ENCODE results near the gene PXYLP1.
"Not testable (repeated sequence)": the region's sequence is repeated elsewhere in the genome, so short reads cannot be mapped to it uniquely, and the experiment has no call there.

PXYLP1 gene

GRCh38 chr3:141201122-141201521 lies 30.5 kb upstream of the PXYLP1 start:
- H3K9me2 ChIP-seq (replicated peaks; ENCODE audit: control insufficient read depth, low read length) = no peaks in the 10 kb centered on the region
- H4K20me1 ChIP-seq (ENCODE audit: control insufficient read depth, insufficient read depth, low read depth, low read length) = no peaks in the 10 kb centered on the region
- no peak overlapping the region for H3K4me3 ChIP-seq (ENCODE audit: low read length)
- no peaks in the 10 kb centered on the region for H3K79me2 ChIP-seq (ENCODE audit: control insufficient read depth, low read length)
- no peak overlapping the region for H3K4me2 ChIP-seq (ENCODE audit: low read length)
- TF ChIP-seq CTCF (IDR thresholded peaks at IDR 0.05; ENCODE audit: low read depth, low read length, poor library complexity, severe bottlenecking) (no peak), EZH2phosphoT487 (IDR thresholded peaks at IDR 0.05; ENCODE audit: borderline replicate concordance, low read length) (no peak)
- H3F3A ChIP-seq (ENCODE audit: control insufficient read depth, insufficient read depth) = no peaks in the 10 kb centered on the region
- H3K9me3 ChIP-seq (ENCODE audit: control insufficient read depth, insufficient read depth, low read length) = no peaks in the 10 kb centered on the region
- no peak overlapping the region for H3K27ac ChIP-seq (ENCODE audit: low read depth, low read length)
- no peaks in the 10 kb centered on the region for H3K4me1 ChIP-seq (ENCODE audit: control insufficient read depth, low read length)
- H3K27me3 ChIP-seq (ENCODE audit: control insufficient read depth, low read length) = peaks cover 32% of the 10 kb centered on the region
- no peaks in the 10 kb centered on the region for H3K36me3 ChIP-seq (ENCODE audit: control insufficient read depth, low read length)

- Histone ChIP-seq H4K20me1 (ENCODE audit: control insufficient read depth, insufficient read depth, low read depth, low read length) (no peaks in the 10 kb centered on the region), H3K27ac (ENCODE audit: low read depth, low read length) (no peak overlapping the region), H3K79me2 (ENCODE audit: control insufficient read depth, low read length) (no peaks in the 10 kb centered on the region), H3K4me2 (ENCODE audit: low read length) (no peak overlapping the region), H3K4me3 (ENCODE audit: low read length) (no peak overlapping the region), H3K27me3 (ENCODE audit: control insufficient read depth, low read length) (peaks cover 18% of the 10 kb centered on the region), H3F3A (ENCODE audit: control insufficient read depth, insufficient read depth) (no peaks in the 10 kb centered on the region), H3K4me1 (ENCODE audit: control insufficient read depth, low read length) (no peaks in the 10 kb centered on the region), H3K36me3 (ENCODE audit: control insufficient read depth, low read length) (no peaks in the 10 kb centered on the region), H3K9me3 (ENCODE audit: control insufficient read depth, insufficient read depth, low read length) (no peaks in the 10 kb centered on the region), H3K9me2 (replicated peaks; ENCODE audit: control insufficient read depth, low read length) (no peaks in the 10 kb centered on the region)
- TF ChIP-seq EZH2phosphoT487 (IDR thresholded peaks at IDR 0.05; ENCODE audit: borderline replicate concordance, low read length) (no peak), CTCF (IDR thresholded peaks at IDR 0.05; ENCODE audit: low read depth, low read length, poor library complexity, severe bottlenecking) (no peak)
Measured at GRCh38 chr3:141202682-141203081, 28.9 kb upstream of the PXYLP1 start.

GRCh38 chr3:141203866-141204265 lies 27.8 kb upstream of the PXYLP1 start:
- H4K20me1 ChIP-seq (ENCODE audit: control insufficient read depth, insufficient read depth, low read depth, low read length) = no peaks in the 10 kb centered on the region
- TF ChIP-seq CTCF (IDR thresholded peaks at IDR 0.05; ENCODE audit: low read depth, low read length, poor library complexity, severe bottlenecking) (no peak), EZH2phosphoT487 (IDR thresholded peaks at IDR 0.05; ENCODE audit: borderline replicate concordance, low read length) (no peak)

GRCh38 chr3:141204343-141204742 lies 27.3 kb upstream of the PXYLP1 start:
- no peak overlapping the region for H3K4me2 ChIP-seq (ENCODE audit: low read length)
- H3K4me1 ChIP-seq (ENCODE audit: control insufficient read depth, low read length) = no peaks in the 10 kb centered on the region
- H3K79me2 ChIP-seq (ENCODE audit: control insufficient read depth, low read length) = no peaks in the 10 kb centered on the region
- H3K36me3 ChIP-seq (ENCODE audit: control insufficient read depth, low read length) = no peaks in the 10 kb centered on the region
- H3K27me3 ChIP-seq (ENCODE audit: control insufficient read depth, low read length) = peaks cover 17% of the 10 kb centered on the region
- no peak overlapping the region for H3K27ac ChIP-seq (ENCODE audit: low read depth, low read length)
- no peak overlapping the region for H3K4me3 ChIP-seq (ENCODE audit: low read length)
- no peaks in the 10 kb centered on the region for H3F3A ChIP-seq (ENCODE audit: control insufficient read depth, insufficient read depth)
- no peaks in the 10 kb centered on the region for H3K9me3 ChIP-seq (ENCODE audit: control insufficient read depth, insufficient read depth, low read length)
- TF ChIP-seq EZH2phosphoT487 (IDR thresholded peaks at IDR 0.05; ENCODE audit: borderline replicate concordance, low read length) = no peak
- H3K9me2 ChIP-seq (replicated peaks; ENCODE audit: control insufficient read depth, low read length) = no peaks in the 10 kb centered on the region
- H4K20me1 ChIP-seq (ENCODE audit: control insufficient read depth, insufficient read depth, low read depth, low read length) = no peaks in the 10 kb centered on the region

More at GRCh38 chr3:141203866-141204265, 27.8 kb upstream of the PXYLP1 start:
- Histone ChIP-seq H3K79me2 (ENCODE audit: control insufficient read depth, low read length) (no peaks in the 10 kb centered on the region), H3K4me3 (ENCODE audit: low read length) (no peak overlapping the region), H3K4me1 (ENCODE audit: control insufficient read depth, low read length) (no peaks in the 10 kb centered on the region), H3K9me3 (ENCODE audit: control insufficient read depth, insufficient read depth, low read length) (no peaks in the 10 kb centered on the region), H3K9me2 (replicated peaks; ENCODE audit: control insufficient read depth, low read length) (no peaks in the 10 kb centered on the region), H3K36me3 (ENCODE audit: control insufficient read depth, low read length) (no peaks in the 10 kb centered on the region), H3K27me3 (ENCODE audit: control insufficient read depth, low read length) (peaks cover 17% of the 10 kb centered on the region), H3K27ac (ENCODE audit: low read depth, low read length) (no peak overlapping the region), H3F3A (ENCODE audit: control insufficient read depth, insufficient read depth) (no peaks in the 10 kb centered on the region), H3K4me2 (ENCODE audit: low read length) (no peak overlapping the region)

GRCh38 chr3:141211306-141211705 lies 20.3 kb upstream of the PXYLP1 start:
- H3K9me2 ChIP-seq (replicated peaks; ENCODE audit: control insufficient read depth, low read length); H3K9me3 ChIP-seq (ENCODE audit: control insufficient read depth, insufficient read depth, low read length); H3K4me2 ChIP-seq (ENCODE audit: low read length); H3K4me1 ChIP-seq (ENCODE audit: control insufficient read depth, low read length); H3F3A ChIP-seq (ENCODE audit: control insufficient read depth, insufficient read depth); H3K36me3 ChIP-seq (ENCODE audit: control insufficient read depth, low read length); H3K27me3 ChIP-seq (ENCODE audit: control insufficient read depth, low read length); H3K4me3 ChIP-seq (ENCODE audit: low read length); H3K79me2 ChIP-seq (ENCODE audit: control insufficient read depth, low read length); H3K27ac ChIP-seq (ENCODE audit: low read depth, low read length); H4K20me1 ChIP-seq (ENCODE audit: control insufficient read depth, insufficient read depth, low read depth, low read length): not testable (repeated sequence)
